Measurements from ENCODE around the gene ANKRD65.

ANKRD65 gene

GRCh38 chr1:1425753-1426495 lies 4.8 kb upstream of the ANKRD65 start:
- TF ChIP-seq POLR2A (IDR thresholded peaks at IDR 0.05; ENCODE audit: low read depth, low read length) = no peak
- no peak for TF ChIP-seq PAX5 (IDR thresholded peaks at IDR 0.05; ENCODE audit: insufficient read depth, low read length, severe bottlenecking)
- no peak for TF ChIP-seq POU2F2 (IDR thresholded peaks at IDR 0.05; ENCODE audit: low read depth, low read length)
- TF ChIP-seq POLR2AphosphoS5 (IDR thresholded peaks at IDR 0.05; ENCODE audit: low read depth, low read length) = no peak
- no peak for TF ChIP-seq SPI1 (IDR thresholded peaks at IDR 0.05; ENCODE audit: low read depth, low read length)
- TF ChIP-seq TAF1 (IDR thresholded peaks at IDR 0.05; ENCODE audit: low read depth, low read length) = no peak
- DNase-seq (ENCODE audit: insufficient read length, low spot score) (peak; percentile 36), FAIRE-seq (no peak)

GRCh38 chr1:1425426-1425752 lies 4.3 kb upstream of the ANKRD65 start:
- no peak for FAIRE-seq
- TF ChIP-seq PAX5 (IDR thresholded peaks at IDR 0.05; ENCODE audit: insufficient read depth, low read length, severe bottlenecking) = no peak
- TF ChIP-seq POU2F2 (IDR thresholded peaks at IDR 0.05; ENCODE audit: low read depth, low read length) = no peak
- TF ChIP-seq POLR2A (IDR thresholded peaks at IDR 0.05; ENCODE audit: low read depth, low read length) = no peak
- TF ChIP-seq SPI1 (IDR thresholded peaks at IDR 0.05; ENCODE audit: low read depth, low read length) = no peak
- TF ChIP-seq TAF1 (IDR thresholded peaks at IDR 0.05; ENCODE audit: low read depth, low read length) = no peak
- no peak for TF ChIP-seq POLR2AphosphoS5 (IDR thresholded peaks at IDR 0.05; ENCODE audit: low read depth, low read length)

GRCh38 chr1:1424707-1425106 lies 3.6 kb upstream of the ANKRD65 start:
- DNase-seq (ENCODE audit: insufficient read length, low spot score) = no peak
- TF ChIP-seq TAF1 (IDR thresholded peaks at IDR 0.05; ENCODE audit: low read depth, low read length) (no peak), POLR2AphosphoS5 (IDR thresholded peaks at IDR 0.05; ENCODE audit: low read depth, low read length) (no peak), POU2F2 (IDR thresholded peaks at IDR 0.05; ENCODE audit: low read depth, low read length) (no peak), SPI1 (IDR thresholded peaks at IDR 0.05; ENCODE audit: low read depth, low read length) (no peak), PAX5 (IDR thresholded peaks at IDR 0.05; ENCODE audit: insufficient read depth, low read length, severe bottlenecking) (no peak), POLR2A (IDR thresholded peaks at IDR 0.05; ENCODE audit: low read depth, low read length) (no peak)
- FAIRE-seq = no peak

More at GRCh38 chr1:1425426-1425752, 4.3 kb upstream of the ANKRD65 start:
- no peak for DNase-seq (ENCODE audit: insufficient read length, low spot score)

DNA sequence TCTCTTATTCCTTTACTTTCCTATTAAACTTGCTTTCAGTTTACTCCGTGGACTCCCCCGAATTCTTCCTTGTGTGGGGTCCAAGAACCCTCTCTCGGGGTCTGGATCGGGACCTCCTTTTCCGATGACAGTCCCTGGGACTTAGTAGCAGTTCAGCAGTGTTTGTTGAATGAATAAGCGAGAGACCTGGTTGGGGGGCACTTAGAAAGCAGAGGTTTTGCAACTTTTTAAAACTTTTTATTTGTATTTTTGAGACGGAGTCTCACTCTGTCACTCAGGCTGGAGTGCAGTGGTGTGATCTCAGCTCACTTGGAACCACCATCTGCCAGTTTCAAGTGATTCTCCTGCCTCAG lies 2.1 kb upstream of the ANKRD65 start:
- TF ChIP-seq PAX5 (IDR thresholded peaks at IDR 0.05; ENCODE audit: insufficient read depth, low read length, severe bottlenecking) (no peak), POLR2AphosphoS5 (IDR thresholded peaks at IDR 0.05; ENCODE audit: low read depth, low read length) (no peak), TAF1 (IDR thresholded peaks at IDR 0.05; ENCODE audit: low read depth, low read length) (no peak), POLR2A (IDR thresholded peaks at IDR 0.05; ENCODE audit: low read depth, low read length) (no peak), SPI1 (IDR thresholded peaks at IDR 0.05; ENCODE audit: low read depth, low read length) (no peak), POU2F2 (IDR thresholded peaks at IDR 0.05; ENCODE audit: low read depth, low read length) (no peak)
- FAIRE-seq = no peak
- DNase-seq (ENCODE audit: insufficient read length, low spot score) = no peak

DNA sequence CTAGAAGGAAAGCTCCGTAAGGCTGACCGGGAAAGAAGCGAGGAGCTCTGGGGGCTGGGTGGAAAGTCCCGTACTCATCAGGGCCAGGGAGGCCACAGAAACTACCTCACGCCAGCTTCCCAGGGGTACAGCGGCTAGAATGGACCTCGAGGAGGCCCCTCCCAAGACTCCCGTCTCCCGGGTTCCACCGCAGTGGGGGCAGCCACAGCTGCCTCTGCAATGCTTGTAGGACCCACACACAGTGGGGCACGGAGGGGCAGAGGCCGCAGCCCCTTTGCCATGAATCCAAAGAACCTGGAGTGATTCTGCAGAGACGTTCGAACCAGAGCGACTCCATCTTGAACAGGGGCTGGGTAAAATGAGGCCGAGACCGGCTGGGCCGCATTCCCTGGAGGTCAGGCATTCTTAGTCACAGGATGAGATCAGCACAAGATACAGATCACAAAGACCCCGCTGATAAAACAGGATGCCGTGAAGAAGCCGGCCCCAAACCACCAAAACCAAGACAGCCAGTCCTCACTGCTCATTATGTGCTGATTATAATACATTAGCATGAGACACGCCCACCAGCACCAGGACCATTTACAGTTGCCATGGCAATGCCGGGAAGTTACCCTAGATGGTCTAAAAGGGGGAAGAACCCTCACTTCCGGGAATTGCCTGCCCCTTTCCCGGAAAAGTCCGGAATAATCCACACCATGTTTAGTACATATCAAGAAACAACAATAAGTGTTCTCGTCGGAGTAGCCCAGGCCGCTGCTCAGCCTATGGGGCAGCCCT lies 1.6 kb upstream of the ANKRD65 start:
- peak; percentile 60 for FAIRE-seq
- TF ChIP-seq TAF1 (IDR thresholded peaks at IDR 0.05; ENCODE audit: low read depth, low read length) = no peak
- TF ChIP-seq POU2F2 (IDR thresholded peaks at IDR 0.05; ENCODE audit: low read depth, low read length) = no peak
- no peak for TF ChIP-seq POLR2AphosphoS5 (IDR thresholded peaks at IDR 0.05; ENCODE audit: low read depth, low read length)
- no peak for TF ChIP-seq PAX5 (IDR thresholded peaks at IDR 0.05; ENCODE audit: insufficient read depth, low read length, severe bottlenecking)
- no peak for TF ChIP-seq POLR2A (IDR thresholded peaks at IDR 0.05; ENCODE audit: low read depth, low read length)
- no peak for TF ChIP-seq SPI1 (IDR thresholded peaks at IDR 0.05; ENCODE audit: low read depth, low read length)
- no peak for DNase-seq (ENCODE audit: insufficient read length, low spot score)

GRCh38 chr1:1421907-1422464 lies 910 bp upstream of the ANKRD65 start:
- TF ChIP-seq POLR2A (IDR thresholded peaks at IDR 0.05; ENCODE audit: low read depth, low read length) (no peak), TAF1 (IDR thresholded peaks at IDR 0.05; ENCODE audit: low read depth, low read length) (no peak), POLR2AphosphoS5 (IDR thresholded peaks at IDR 0.05; ENCODE audit: low read depth, low read length) (no peak), PAX5 (IDR thresholded peaks at IDR 0.05; ENCODE audit: insufficient read depth, low read length, severe bottlenecking) (no peak), POU2F2 (IDR thresholded peaks at IDR 0.05; ENCODE audit: low read depth, low read length) (no peak), SPI1 (IDR thresholded peaks at IDR 0.05; ENCODE audit: low read depth, low read length) (no peak)
- FAIRE-seq = no peak
- DNase-seq (ENCODE audit: insufficient read length, low spot score) = no peak

GRCh38 chr1:1420654-1421141 lies 378 bp downstream of the ANKRD65 start:
- no peak for DNase-seq (ENCODE audit: insufficient read length, low spot score)
- TF ChIP-seq SPI1 (IDR thresholded peaks at IDR 0.05; ENCODE audit: low read depth, low read length) (no peak), POU2F2 (IDR thresholded peaks at IDR 0.05; ENCODE audit: low read depth, low read length) (no peak), POLR2AphosphoS5 (IDR thresholded peaks at IDR 0.05; ENCODE audit: low read depth, low read length) (no peak), PAX5 (IDR thresholded peaks at IDR 0.05; ENCODE audit: insufficient read depth, low read length, severe bottlenecking) (no peak), POLR2A (IDR thresholded peaks at IDR 0.05; ENCODE audit: low read depth, low read length) (no peak), TAF1 (IDR thresholded peaks at IDR 0.05; ENCODE audit: low read depth, low read length) (no peak)
- no peak for FAIRE-seq

DNA sequence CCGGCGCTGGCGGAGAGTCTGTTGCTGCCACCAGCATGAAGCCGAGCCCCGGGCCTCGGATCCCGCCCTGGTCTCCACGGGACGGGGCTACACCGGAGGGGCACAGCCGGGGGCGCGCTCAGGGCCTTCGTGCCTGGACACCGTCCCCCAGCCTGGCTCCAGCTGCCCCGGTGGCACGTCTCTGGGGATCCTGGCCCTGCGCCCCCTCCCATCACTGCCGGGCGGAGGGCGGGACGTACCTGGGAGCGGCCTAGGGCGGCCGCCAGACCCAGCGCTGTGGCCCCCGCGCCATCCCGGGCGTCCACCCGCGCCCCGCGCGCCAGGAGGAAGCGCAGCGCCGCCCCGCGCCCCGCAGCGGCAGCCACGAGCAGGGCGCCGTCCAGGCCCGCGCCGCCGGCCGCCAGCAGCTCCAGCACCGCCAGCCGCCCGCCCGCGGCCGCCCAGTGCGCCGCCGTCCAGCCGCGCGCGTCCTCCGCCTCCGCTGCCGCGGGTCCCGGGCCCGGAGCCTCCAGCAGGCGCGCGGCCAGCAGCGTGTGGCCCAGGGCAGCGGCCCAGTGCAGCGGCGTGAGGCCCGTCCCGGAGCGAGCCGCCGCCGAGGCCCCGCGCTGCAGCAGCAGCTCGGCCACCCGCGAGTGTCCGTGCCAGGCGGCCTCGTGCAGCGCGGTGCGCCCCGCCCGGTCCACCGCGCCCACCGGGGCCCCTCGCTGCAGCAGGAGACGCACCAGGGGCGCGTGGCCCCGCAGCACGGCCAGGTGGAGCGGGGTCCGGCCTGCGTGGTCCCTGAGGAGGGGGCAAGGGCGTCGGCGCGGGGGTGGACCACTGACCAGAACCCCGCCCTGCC lies 1.0 kb downstream of the ANKRD65 start:
- DNase-seq (ENCODE audit: insufficient read length, low spot score) (peak; percentile 34), FAIRE-seq (no peak)
- no peak for TF ChIP-seq POU2F2 (IDR thresholded peaks at IDR 0.05; ENCODE audit: low read depth, low read length)
- TF ChIP-seq POLR2A (IDR thresholded peaks at IDR 0.05; ENCODE audit: low read depth, low read length) = no peak
- TF ChIP-seq POLR2AphosphoS5 (IDR thresholded peaks at IDR 0.05; ENCODE audit: low read depth, low read length) = no peak
- TF ChIP-seq PAX5 (IDR thresholded peaks at IDR 0.05; ENCODE audit: insufficient read depth, low read length, severe bottlenecking) = no peak
- TF ChIP-seq TAF1 (IDR thresholded peaks at IDR 0.05; ENCODE audit: low read depth, low read length) = no peak
- TF ChIP-seq SPI1 (IDR thresholded peaks at IDR 0.05; ENCODE audit: low read depth, low read length) = no peak

Measured in GM12891 (cell line).